ENCODE data around the gene BRI3BP.

The BRI3BP gene, protein sequence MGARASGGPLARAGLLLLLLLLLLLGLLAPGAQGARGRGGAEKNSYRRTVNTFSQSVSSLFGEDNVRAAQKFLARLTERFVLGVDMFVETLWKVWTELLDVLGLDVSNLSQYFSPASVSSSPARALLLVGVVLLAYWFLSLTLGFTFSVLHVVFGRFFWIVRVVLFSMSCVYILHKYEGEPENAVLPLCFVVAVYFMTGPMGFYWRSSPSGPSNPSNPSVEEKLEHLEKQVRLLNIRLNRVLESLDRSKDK

DNA sequence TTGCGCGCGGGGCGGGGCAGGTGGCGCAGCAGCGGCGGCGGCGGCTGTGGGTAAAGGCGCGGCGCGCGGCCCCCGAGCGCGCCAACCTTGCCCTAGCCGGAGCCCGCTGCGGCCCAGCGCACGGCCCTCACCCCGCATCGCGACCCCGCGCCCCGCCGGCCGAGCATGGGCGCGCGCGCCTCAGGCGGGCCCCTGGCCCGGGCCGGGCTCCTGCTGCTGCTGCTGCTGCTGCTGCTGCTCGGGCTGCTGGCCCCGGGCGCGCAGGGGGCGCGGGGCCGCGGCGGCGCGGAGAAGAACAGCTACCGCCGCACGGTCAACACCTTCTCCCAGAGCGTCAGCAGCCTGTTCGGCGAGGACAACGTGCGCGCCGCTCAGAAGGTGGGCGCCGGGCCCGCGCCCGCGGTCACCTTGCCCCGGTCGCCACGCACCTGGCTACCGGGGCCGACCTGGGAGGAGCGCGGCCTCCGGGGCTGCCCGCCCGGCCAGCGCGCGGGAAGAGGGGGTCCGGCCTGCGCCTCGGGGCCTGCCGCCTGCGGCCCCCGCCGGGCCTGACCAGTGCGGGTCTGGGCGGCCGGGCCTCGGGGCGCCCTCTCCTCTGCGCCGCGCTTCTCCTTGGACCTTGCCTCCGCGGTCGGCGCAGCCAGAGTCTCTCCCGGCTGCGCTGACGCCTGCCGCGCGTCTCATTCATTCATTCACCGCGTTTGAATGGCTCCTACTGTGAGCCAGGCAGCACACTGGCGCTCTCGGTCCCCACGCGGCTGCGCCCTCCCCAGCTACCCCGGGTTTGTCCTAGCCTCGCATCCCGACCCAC is at the start of gene BRI3BP:
Gene BRI3BP (plus strand): TSS at position 20 of the 811 bp plus-strand sequence. CDS start 146 bp downstream, at position 166.
- in situ Hi-C loops (cut with MboI; ENCODE audit: low sequenced_read_pairs) = no loop called here

DNA sequence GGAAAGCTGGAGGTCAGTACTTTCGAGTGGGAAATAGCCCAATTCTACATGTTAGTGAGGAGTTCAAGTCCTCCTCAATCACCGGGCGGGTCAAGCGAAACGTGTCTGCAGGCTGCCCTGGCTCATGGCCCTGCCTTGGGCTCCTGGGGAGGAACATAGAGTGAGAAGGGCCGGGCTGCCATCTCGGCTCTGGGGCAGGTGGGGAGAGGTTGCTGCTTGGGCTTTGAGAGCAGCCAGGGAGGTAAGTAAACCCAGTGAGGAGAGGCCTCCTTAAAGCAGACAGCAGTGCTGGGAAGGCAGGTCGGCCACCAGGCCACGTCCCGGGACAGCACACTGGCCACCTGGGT is 47.0 kb upstream of the BRI3BP start:
- in situ Hi-C loops (cut with MboI; ENCODE audit: low sequenced_read_pairs) = no loop called here

DNA sequence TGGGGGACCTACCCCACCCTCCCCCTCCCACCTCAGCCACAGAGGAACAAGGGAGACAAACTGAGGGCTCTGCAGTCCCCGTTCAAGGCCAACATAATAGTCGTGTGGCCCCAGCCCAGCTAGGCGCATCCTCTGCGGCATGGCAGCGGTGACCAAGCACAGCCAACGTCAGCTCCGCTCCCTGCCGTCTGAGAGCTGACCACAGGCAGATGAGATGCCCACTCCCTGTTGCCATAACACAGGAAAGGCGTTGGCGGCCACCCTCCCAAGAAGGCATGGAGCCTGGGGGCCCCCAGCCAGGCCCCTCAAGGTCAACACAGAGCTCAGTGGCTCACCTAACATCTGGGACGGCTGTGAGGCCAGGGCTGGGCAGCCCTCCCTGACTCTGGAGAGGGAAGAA is 46.4 kb upstream of the BRI3BP start:
- in situ Hi-C loops (cut with MboI; ENCODE audit: low sequenced_read_pairs) = no loop called here

DNA sequence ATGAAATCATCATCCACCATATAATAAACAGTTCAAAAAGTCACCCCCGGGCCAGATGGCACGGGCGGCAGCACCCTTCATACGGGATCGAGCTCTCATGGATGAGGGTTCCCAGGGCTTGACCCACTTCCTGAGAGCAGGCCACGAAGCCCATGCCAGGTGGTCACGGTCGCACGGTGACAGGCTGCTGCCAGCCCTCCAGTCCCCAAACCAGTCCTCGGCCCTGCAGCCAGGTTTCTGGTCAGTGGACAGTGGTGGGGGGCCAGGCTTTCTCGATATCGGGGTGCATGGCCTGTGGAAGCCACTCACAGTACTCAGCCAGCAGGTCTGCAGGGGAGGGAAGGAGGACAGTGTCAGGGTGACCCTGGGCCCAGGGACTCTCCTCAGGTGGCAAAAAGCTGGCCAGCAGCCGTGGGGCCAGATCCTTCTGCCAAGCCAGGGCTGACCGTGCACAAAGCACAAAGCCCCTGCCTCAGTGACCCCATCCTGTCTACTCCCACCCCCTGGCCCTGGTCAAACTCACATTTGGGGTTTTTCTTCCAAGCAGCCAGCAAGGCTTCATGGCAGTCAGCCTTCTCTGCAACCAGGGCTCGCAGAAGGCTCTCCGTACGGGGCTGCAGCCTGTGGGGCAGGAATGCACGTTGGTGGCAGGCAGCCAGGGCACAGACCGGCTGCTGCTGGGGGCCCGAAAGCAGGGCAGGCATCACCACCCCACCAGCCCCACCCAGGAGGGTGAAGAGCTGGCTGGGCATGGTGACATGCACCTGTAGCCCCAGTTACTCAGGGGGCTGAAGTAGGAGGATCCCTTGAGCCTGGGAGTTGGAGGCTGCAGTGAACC is 45.7 kb upstream of the BRI3BP start:
- in situ Hi-C loops (cut with MboI; ENCODE audit: low sequenced_read_pairs) = no loop called here

DNA sequence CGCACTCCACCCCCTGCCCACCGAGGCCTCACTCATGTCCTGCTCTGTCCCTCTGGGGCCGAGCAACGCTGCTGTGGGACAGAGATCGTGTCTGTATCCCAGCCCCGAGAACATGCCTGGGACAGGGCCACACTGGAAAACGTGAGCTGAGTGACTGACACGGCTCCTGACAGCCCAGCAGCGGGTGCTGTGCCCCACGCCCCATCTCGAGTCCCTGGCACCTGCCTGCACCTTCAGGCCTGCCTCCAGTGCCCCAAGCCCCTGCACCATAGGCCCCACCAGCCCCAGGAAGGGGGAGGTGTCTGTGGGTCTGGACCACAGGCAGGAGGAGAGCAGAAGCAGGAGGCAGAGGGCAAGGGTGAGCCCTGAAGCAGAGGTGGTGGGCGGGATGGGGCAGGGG is 44.4 kb upstream of the BRI3BP start:
- in situ Hi-C loops (cut with MboI; ENCODE audit: low sequenced_read_pairs) = no loop called here

DNA sequence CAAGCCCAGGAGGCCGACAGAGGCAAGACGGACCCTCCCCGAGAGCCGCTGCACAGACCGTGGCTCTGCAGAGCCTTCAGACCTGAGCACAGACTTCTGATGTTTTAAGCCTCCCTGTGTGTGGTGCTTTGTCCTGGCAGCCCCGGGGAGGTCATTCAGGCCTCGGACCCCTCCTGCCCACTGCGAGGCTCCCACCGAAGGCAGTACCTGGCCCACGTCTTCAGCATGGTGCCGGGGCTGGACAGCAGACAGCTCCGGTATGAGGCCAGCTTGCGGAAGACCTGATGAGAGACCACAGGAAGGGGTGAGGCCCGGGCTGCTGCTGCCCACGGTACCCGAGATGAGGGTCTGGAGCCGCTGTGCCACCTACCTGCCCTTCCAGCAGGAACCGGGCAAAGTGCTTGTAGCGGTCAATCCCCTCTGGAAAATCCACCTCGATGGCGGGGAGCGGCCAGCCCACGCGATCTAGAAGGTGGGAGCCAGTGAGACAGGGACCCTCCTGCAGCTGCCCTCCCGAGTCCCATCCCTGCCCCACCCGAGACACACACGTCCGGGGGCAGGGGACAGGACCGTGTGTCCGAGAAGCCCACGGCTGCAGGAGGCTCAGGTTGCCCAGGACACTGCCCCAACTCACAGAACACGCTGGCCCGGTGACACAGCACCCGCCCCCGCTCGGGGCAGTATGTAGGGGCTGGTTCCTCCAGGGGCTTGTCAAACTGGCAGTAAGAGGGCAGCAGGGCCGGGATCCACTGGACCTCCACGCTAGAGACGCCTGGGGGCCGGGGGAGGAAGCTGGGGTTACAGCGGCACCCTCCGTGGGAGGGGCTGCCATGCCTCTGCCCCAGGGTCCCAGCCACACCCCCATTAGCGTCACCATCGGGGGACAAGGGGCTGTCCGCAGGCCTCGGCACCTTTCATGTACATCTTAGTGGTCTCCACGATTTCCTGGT is 43.4 kb upstream of the BRI3BP start:
- in situ Hi-C loops (cut with MboI; ENCODE audit: low sequenced_read_pairs) = no loop called here

DNA sequence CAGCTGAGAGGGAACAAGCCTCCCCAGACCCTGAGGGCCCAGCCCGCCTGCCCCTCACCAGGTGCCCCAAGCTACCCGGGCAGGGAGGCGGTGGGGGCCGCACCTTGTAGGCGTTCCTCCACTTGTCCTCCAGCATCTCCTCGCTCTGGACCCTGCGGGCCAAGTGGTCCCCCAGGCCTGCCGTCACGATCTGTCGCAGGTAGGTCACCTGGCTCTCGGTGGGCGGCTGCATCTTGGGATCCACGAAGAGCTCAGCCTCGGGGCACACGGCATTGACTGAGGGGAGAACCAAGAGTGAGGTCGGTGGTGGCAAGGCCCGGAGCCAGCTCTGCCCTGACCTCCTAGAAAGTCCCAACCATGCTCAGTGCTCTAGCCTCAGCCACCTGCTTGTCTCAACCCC is 41.1 kb upstream of the BRI3BP start:
- in situ Hi-C loops (cut with MboI; ENCODE audit: low sequenced_read_pairs) = no loop called here

DNA sequence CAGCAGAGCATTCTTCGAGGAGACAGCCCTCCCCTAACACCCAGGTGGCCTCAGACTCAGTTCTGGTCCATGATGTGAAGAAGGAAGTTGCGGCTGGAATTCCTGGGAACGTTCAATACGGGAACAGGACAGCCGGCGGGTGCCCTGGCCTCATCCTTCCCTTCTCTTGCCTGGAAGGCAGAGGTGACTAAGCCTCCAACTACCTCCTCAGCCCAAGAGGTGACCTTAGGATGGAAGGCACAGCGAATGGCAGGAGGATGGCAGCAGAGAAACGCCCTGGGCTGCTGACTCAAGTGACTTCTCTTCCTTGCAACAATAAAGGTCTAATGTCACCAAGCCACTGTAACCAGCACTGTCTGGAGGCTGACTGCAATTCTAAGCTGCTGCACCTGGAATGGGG is 40.6 kb upstream of the BRI3BP start:
- in situ Hi-C loops (cut with MboI; ENCODE audit: low sequenced_read_pairs) = no loop called here

DNA sequence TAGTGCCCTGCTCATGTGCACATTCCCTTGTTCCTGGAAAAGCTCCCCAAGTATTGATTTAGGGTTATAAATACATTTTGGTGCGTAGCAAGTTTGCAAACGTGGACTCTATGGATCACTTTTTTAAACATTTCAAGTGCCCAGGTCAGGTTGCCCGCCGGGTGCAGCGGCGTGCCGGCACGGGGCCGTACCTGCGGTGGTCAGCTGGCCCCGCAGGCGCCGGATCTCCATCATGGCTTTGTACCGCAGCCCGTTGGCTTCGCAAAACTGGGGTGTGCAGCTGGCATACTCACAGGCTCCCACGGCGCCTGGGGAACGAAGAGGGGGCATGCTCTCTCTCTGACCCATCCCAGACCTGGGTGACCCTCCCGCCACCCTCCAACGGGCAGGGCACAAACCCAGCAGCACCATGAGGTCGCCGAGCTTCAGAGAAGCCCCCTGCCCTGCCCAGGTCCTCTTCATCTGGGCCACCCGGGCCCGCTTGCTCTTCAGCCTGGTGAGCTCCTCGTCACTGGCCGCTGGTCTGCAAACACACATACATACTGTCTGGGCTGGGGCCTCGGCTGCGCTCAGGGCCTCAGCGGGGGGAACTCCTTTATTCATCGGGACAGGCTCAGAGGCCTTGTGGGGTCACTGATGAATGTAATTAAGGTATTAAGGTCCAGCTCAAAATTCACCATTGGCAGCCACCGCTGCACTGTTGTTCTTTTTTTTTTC is 39.6 kb upstream of the BRI3BP start:
- in situ Hi-C loops (cut with MboI; ENCODE audit: low sequenced_read_pairs) = no loop called here

DNA sequence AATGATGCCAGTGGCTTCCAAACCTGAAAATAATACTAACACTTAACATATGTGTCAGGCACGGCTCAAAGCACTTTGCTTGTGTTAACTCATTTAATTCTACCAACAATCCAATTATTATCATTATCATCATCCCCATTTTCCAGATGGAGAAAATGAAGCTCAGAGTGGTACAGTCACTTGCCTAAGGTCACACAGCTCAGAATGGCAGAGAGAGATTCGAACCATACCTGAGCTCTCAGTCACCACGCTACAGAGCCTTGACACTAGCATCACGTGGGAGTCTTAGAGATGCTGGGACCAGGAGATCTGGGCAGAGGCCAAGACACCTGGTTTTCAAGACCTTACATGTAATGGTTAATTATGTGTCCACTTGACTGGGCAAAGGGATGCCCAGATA is 38.7 kb upstream of the BRI3BP start:
- in situ Hi-C loops (cut with MboI; ENCODE audit: low sequenced_read_pairs) = no loop called here

DNA sequence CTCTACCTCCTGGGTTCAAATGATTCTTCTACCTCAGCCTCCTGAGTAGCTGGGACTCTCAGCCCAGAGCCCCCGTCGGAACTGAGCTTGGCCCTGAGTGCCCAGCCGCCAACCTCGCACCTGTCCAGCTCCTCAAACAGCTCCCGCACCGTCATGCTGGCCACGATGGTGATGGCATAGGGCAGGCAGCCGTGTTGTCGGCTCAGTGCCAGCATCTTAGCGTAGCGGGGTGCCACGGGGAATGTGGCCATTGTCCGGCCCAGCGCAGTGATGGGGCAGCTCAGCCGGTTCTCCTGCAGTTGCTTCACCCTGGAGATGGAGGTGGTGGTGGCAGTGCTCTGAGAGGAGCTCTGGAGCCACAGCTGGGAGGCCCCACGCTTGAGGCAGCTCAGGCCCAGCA is 36.9 kb upstream of the BRI3BP start:
- in situ Hi-C loops (cut with MboI; ENCODE audit: low sequenced_read_pairs) = no loop called here

DNA sequence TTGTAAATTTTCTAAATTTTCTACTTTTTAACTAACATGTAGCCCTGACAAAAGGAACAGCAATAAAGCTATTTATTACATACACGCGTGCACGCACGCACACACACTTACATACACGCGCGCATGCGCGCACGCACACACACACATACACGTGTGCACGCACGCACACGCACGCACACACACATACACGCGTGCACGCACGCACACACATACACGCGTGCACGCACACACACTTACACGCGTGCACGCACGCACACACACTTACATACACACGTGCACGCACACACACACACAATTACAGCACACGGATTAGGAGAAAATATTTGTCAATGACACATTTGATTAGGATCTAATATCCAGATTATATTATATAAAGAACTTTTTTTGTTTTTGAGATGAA is 32.4 kb upstream of the BRI3BP start:
- in situ Hi-C loops (cut with MboI; ENCODE audit: low sequenced_read_pairs) = no loop called here

DNA sequence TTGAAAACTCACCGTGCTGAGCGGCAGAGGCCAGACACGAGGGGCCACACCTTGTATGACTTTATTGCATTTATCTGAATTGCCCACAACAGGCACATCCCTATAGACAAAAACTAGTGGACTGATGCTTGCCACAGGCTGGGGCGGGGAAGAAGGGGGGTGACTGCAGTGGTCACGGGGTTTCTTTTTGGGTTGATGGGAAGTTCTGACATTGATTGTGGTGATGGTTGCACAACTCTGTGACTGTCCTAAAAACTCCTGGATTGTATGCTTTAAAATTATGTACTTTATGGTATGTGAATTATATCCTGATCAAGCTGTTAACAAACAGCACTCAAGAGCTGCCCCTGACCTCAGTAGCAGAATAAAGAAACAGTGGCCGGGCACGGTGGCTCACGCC is 30.2 kb upstream of the BRI3BP start:
- in situ Hi-C loops (cut with MboI; ENCODE audit: low sequenced_read_pairs) = no loop called here

DNA sequence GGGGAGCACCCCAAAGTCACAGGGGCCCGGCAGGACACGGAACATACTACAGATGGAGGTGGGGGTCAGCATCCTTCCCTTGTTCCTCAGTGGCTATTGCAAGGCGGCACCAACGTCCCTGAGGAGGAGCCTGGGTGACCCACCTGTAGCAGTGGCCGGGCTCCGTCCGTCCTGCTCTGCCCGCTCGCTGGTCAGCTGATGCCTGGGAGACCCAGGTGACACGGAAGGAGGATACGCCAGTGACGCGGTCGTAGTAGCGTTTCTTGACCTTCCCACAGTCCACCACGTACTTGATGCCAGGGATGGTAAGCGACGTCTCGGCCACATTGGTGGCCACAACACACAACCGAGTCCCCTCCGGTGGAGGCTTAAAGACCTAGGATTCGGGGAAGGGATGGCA is 29.2 kb upstream of the BRI3BP start:
- in situ Hi-C loops (cut with MboI; ENCODE audit: low sequenced_read_pairs) = no loop called here

DNA sequence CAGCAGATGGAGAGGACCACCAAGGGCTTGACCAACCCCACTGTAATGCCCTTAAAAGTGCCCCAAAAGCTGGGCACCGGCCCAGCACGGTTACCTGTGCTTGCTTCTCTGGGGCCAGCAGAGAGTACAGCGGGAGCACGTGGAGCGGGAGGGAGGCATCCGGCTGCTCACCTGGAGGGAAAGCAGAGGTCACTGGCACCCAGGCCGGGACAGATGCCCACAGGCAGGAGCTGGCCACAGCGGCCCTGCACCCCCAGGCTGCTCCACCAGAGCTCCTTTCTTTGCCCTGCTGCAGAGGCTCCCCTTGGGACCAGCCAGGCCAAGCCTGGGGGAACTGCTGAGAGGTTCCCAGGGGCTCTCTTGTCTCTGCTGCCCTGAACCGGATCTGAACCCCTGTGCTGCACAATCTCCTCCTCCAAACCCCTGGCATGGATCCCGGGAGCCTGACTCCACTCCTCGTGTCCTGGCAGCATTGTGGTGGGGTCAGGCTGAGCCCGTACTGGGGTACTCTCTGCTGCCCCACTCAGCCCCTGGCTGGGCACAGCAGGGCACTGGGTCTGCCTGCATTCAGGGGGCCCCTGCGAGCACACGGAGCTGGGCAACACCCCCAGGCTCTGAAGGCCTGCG is 28.5 kb upstream of the BRI3BP start:
- in situ Hi-C loops (cut with MboI; ENCODE audit: low sequenced_read_pairs) = no loop called here

DNA sequence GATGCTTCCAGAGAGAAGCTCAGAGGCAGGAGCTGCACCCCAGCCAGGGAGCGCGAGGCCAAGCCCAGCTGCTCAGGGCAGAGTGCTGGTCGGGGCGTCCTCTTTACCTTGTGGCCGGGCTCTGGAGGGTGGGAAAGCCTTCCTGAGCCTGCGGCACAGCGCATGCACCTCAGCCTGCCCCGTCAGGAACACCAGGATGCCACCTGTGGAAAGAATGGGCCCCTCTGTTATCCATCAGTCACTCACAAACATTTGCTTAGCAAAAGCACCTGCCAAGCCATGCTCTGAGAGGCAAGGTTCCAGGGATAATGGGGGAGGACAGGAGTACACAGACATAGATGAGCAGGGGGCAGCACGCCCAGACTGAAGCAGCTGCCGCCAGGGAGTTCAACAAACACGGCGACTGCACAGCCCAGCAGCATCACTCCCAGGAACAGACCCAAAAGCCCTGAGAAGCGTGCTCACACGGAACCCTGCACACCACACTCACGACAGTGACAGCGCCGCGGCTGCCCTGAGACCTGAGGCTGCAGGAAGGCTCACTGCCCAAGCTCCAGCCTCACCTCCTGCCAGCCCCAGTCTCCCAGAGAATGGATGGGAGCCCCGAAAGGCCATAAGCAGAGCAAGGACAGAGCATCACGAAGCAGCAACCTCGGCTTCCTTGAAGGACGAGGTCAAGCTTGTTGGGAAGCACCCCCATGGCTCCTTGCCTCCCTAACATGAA is 26.3 kb upstream of the BRI3BP start:
- in situ Hi-C loops (cut with MboI; ENCODE audit: low sequenced_read_pairs) = no loop called here

DNA sequence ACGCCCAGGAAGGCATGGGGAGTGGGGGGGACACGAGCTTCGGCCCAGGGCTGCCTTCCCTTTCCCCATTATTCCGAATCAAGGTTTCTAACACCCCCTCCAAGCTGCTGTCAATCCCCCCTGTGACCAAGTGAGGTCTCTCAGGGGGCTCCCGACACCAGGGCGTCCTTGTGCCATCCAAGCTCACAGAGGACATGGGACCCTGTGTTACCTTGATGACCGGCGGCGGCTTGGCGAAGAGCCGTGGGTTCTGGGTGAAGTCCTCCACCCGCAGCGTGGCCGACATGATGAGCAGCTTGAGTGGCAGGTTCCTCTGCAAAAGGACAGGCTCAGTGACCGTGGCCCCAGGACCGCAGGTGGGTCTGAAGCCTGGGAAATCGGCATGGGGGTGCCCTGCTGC is 24.8 kb upstream of the BRI3BP start:
- in situ Hi-C loops (cut with MboI; ENCODE audit: low sequenced_read_pairs) = no loop called here

DNA sequence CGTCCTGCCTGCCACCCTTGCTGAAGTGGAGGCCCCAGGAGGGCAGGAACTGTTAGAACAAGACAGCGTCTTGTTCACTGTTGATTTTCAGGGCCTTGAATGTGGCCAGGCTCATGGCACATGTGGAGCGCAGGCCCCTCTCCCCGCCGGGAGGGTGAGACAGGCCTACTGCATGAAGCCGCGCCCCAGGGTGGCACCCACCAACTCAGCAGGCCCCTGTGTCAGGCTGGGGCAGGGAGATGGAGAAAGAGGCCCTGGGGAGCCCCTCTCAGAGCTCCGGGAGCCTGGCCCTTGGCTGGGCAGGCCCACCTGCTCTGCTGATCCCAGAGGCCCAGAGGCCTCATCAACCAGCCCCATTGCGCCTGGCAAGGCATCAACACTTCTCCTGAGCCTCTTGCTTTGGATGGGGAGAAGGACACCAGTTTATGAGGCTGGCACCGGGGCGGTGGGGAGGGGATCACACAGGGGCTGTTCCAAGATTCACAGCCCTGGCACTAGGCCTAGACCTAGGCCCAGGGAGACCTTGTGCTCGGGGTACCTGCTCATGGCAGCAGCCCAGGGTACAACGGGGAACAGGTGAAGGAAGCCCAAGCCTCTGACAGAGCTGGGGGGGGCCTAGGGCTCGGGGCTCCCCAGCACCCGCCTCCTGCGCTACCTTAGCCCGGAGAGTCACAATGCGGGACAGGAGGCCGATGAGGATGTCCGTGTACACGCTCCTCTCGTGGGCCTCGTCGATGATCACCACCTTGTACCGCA is 22.6 kb upstream of the BRI3BP start:
- in situ Hi-C loops (cut with MboI; ENCODE audit: low sequenced_read_pairs) = no loop called here

All from HL-60/S4 treated with phorbol 12-myristate 13-acetate at 8.2 ng/mL for 4 days and 3 days (cell line).